ENCODE data around the gene SPG7.

The SPG7 gene

GRCh38 chr16:89565506-89566372 lies 57.5 kb downstream of the SPG7 start:
- peak overlapping the region; percentile 6 for H3K27ac ChIP-seq (ENCODE audit: low read length, poor library complexity, severe bottlenecking)
- H2BK5ac ChIP-seq (ENCODE audit: low read depth, low read length, poor library complexity, severe bottlenecking) = no peak overlapping the region
- H4K91ac ChIP-seq (ENCODE audit: low read length) = peak overlapping the region; percentile 34
- peaks cover 38% of the 10 kb centered on the region for H3K4me1 ChIP-seq (ENCODE audit: control insufficient read depth, insufficient read depth, low read depth, low read length)
- no peak overlapping the region for H3K4ac ChIP-seq (ENCODE audit: low read depth in 1 of 2, low read length in 2 of 2)
- H3K9me3 ChIP-seq (ENCODE audit: control insufficient read depth, low read length) = no peaks in the 10 kb centered on the region
- peak overlapping the region; percentile 61 for H3K4me2 ChIP-seq (ENCODE audit: low read length, poor library complexity, severe bottlenecking)
- no peak overlapping the region for H2BK120ac ChIP-seq (ENCODE audit: low read depth, low read length)
- no peak overlapping the region for H2BK12ac ChIP-seq (ENCODE audit: low read length in 2 of 2)
- peak overlapping the region; percentile 45 for H4K8ac ChIP-seq (ENCODE audit: low read length)
- peak overlapping the region; percentile 52 for H3K9ac ChIP-seq (ENCODE audit: low read length)
- H2AFZ ChIP-seq (ENCODE audit: low read depth, low read length) = no peak overlapping the region
- H3K18ac ChIP-seq (ENCODE audit: low read depth in 1 of 2, low read length in 2 of 2) = peak overlapping the region in 1 of 2 experiments; percentile 14
- WGBS = 17% methylated on average over 42 of the region's 46 CpGs
- no peaks in the 10 kb centered on the region for H3K79me1 ChIP-seq (replicated peaks; ENCODE audit: low read length, poor library complexity, severe bottlenecking)
- H3K27me3 ChIP-seq (ENCODE audit: control insufficient read depth in 1 of 2, insufficient read depth in 1 of 2, low read length in 2 of 2) = peaks cover 9 to 26% of the 10 kb centered on the region in 2 experiments
- H3K14ac ChIP-seq (ENCODE audit: low read length in 2 of 2) = no peak overlapping the region
- no peak overlapping the region for H2BK15ac ChIP-seq (ENCODE audit: low read depth, poor library complexity, severe bottlenecking)
- peak; percentile 43 for DNase-seq
- H3K23ac ChIP-seq (ENCODE audit: low read length in 2 of 2) = no peak overlapping the region
- H2AK5ac ChIP-seq (ENCODE audit: low read length, severe bottlenecking) = no peak overlapping the region
- H3K36me3 ChIP-seq (ENCODE audit: control insufficient read depth in 1 of 2, insufficient read depth in 2 of 2, low read depth in 1 of 2, low read length in 2 of 2) = peaks cover 40 to 48% of the 10 kb centered on the region in 2 experiments
- peak overlapping the region in 1 of 2 experiments; percentile 70 for H3K4me3 ChIP-seq (ENCODE audit: insufficient read depth in 1 of 2, low read depth in 1 of 2, low read length in 2 of 2)

DNA sequence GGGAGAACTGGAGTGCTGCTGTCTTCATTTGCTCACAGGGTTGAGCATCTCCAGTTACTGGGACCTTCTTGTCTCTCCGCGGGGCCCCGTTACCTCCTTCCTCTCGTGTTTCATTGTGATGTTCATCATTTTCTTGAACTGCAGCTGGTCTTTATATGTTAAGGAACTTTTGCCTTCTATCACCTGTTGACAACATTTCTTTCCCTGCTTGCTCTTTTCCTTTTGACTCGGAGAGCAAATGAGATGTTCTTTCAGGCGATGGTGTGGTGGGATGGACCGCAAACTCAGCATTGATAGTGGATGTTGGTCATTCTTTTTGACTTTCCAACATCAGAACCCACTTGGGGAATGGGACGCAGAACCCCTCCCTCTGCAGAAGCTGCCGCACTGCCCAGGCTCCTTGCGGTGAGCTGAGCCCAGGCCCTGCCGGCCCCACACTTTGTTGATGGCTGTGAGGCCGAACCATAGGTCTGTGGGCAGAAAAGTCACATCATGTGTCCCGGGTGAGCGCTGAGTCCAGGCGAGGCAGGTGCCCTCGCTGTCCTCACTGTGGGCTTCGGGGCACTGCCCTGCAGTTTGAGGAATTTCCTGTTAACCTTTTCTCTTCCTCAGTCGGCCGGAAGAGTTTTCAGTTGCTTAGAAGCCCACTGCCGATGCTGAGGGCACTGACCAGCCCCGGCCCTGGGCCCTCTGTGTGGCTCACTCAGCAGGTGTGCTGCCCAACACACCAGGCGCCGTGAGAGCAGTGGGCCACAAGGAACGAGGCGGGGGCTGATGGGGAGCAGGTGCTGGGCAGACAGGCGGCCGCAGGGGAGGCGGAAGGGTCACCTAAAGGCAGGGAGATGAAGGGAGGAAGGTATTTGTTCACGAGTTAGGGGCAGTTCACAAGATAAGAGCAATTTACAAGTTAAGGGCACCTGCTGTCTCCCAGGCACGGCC lies 59.7 kb downstream of the SPG7 start:
- Histone ChIP-seq H3K4ac (ENCODE audit: low read depth in 1 of 2, low read length in 2 of 2) (no peak overlapping the region), H3K27me3 (ENCODE audit: control insufficient read depth in 1 of 2, insufficient read depth in 1 of 2, low read length in 2 of 2) (peaks cover 9 to 36% of the 10 kb centered on the region in 2 experiments), H2BK12ac (ENCODE audit: low read length in 2 of 2) (no peak overlapping the region), H3K18ac (ENCODE audit: low read depth in 1 of 2, low read length in 2 of 2) (no peak overlapping the region), H4K91ac (ENCODE audit: low read length) (no peak overlapping the region), H3K23ac (ENCODE audit: low read length in 2 of 2) (no peak overlapping the region), H3K9ac (ENCODE audit: low read length) (no peak overlapping the region), H3K14ac (ENCODE audit: low read length in 2 of 2) (no peak overlapping the region), H3K36me3 (ENCODE audit: control insufficient read depth in 1 of 2, insufficient read depth in 2 of 2, low read depth in 1 of 2, low read length in 2 of 2) (peaks cover 22 to 30% of the 10 kb centered on the region in 2 experiments), H2BK15ac (ENCODE audit: low read depth, poor library complexity, severe bottlenecking) (no peak overlapping the region), H2AFZ (ENCODE audit: low read depth, low read length) (no peak overlapping the region), H4K8ac (ENCODE audit: low read length) (no peak overlapping the region), H3K27ac (ENCODE audit: low read length, poor library complexity, severe bottlenecking) (no peak overlapping the region), H3K4me1 (ENCODE audit: control insufficient read depth, insufficient read depth, low read depth, low read length) (peaks cover 34% of the 10 kb centered on the region), H3K79me1 (replicated peaks; ENCODE audit: low read length, poor library complexity, severe bottlenecking) (no peaks in the 10 kb centered on the region), H2BK120ac (ENCODE audit: low read depth, low read length) (no peak overlapping the region), H2BK5ac (ENCODE audit: low read depth, low read length, poor library complexity, severe bottlenecking) (no peak overlapping the region), H3K9me3 (ENCODE audit: control insufficient read depth, low read length) (no peaks in the 10 kb centered on the region), H3K4me3 (ENCODE audit: insufficient read depth in 1 of 2, low read depth in 1 of 2, low read length in 2 of 2) (no peak overlapping the region), H3K4me2 (ENCODE audit: low read length, poor library complexity, severe bottlenecking) (no peak overlapping the region), H2AK5ac (ENCODE audit: low read length, severe bottlenecking) (no peak overlapping the region)
- WGBS = 89% methylated on average over 28 of the region's 30 CpGs
- DNase-seq = no peak

DNA sequence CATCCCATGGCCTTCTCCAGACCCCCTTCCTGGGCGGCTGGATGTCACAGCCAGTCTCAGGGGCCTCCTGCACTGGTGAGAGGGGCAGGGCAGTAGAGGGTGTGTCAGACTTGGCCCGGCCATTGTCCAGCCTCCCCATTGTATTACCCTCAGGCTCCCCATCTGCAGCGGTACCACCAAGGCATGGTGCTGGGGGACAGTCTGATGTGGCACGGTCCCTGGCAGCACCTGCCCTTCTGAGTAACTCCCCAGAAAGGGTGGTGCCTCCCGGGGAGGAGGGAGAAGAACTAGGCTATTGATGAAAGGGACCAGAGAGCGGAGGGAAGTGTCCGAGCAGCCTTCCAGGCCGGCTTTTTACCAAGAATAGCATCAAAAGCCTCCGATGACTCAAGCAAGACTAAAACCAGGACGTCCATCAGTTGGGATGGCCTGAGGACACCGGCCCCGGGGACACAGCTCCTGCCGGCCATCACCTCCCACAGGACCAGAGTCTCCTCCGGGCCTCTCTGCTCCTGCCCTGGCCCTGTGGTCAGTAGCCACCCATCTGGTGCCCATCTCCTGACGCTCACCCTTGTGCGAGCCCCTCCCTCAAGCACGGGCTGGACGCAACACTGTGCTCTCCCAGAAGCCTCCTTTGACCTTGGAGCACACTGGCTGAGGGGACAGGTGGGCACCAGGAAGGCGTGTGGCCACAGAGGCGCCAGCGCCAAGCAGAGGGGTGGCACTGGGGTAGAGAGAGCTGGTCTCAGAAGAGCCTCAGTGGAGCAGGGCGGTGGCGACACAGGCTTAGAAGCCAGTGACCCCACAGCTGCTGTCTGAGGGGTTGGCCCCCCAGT lies 61.5 kb downstream of the SPG7 start:
- no peak for DNase-seq
- Histone ChIP-seq H3K4me2 (ENCODE audit: low read length, poor library complexity, severe bottlenecking) (no peak overlapping the region), H3K4me3 (ENCODE audit: insufficient read depth in 1 of 2, low read depth in 1 of 2, low read length in 2 of 2) (no peak overlapping the region), H3K9ac (ENCODE audit: low read length) (no peak overlapping the region), H3K4me1 (ENCODE audit: control insufficient read depth, insufficient read depth, low read depth, low read length) (peaks cover 26% of the 10 kb centered on the region), H2BK5ac (ENCODE audit: low read depth, low read length, poor library complexity, severe bottlenecking) (no peak overlapping the region), H3K36me3 (ENCODE audit: control insufficient read depth in 1 of 2, insufficient read depth in 2 of 2, low read depth in 1 of 2, low read length in 2 of 2) (peaks cover 4 to 12% of the 10 kb centered on the region in 2 experiments), H2BK12ac (ENCODE audit: low read length in 2 of 2) (no peak overlapping the region), H3K14ac (ENCODE audit: low read length in 2 of 2) (no peak overlapping the region), H2BK120ac (ENCODE audit: low read depth, low read length) (no peak overlapping the region), H3K18ac (ENCODE audit: low read depth in 1 of 2, low read length in 2 of 2) (no peak overlapping the region), H2AFZ (ENCODE audit: low read depth, low read length) (no peak overlapping the region), H4K91ac (ENCODE audit: low read length) (no peak overlapping the region), H2AK5ac (ENCODE audit: low read length, severe bottlenecking) (no peak overlapping the region), H3K79me1 (replicated peaks; ENCODE audit: low read length, poor library complexity, severe bottlenecking) (no peaks in the 10 kb centered on the region), H3K27me3 (ENCODE audit: control insufficient read depth in 1 of 2, insufficient read depth in 1 of 2, low read length in 2 of 2) (peaks cover 9 to 40% of the 10 kb centered on the region in 2 experiments), H4K8ac (ENCODE audit: low read length) (no peak overlapping the region), H3K4ac (ENCODE audit: low read depth in 1 of 2, low read length in 2 of 2) (no peak overlapping the region), H3K27ac (ENCODE audit: low read length, poor library complexity, severe bottlenecking) (no peak overlapping the region), H2BK15ac (ENCODE audit: low read depth, poor library complexity, severe bottlenecking) (no peak overlapping the region), H3K23ac (ENCODE audit: low read length in 2 of 2) (no peak overlapping the region), H3K9me3 (ENCODE audit: control insufficient read depth, low read length) (no peaks in the 10 kb centered on the region)
- whole genome bisulfite sequencing = 87% methylated on average over 21 of the region's 23 CpGs
